ENCODE results near the gene CD6.

The CD6 gene

DNA sequence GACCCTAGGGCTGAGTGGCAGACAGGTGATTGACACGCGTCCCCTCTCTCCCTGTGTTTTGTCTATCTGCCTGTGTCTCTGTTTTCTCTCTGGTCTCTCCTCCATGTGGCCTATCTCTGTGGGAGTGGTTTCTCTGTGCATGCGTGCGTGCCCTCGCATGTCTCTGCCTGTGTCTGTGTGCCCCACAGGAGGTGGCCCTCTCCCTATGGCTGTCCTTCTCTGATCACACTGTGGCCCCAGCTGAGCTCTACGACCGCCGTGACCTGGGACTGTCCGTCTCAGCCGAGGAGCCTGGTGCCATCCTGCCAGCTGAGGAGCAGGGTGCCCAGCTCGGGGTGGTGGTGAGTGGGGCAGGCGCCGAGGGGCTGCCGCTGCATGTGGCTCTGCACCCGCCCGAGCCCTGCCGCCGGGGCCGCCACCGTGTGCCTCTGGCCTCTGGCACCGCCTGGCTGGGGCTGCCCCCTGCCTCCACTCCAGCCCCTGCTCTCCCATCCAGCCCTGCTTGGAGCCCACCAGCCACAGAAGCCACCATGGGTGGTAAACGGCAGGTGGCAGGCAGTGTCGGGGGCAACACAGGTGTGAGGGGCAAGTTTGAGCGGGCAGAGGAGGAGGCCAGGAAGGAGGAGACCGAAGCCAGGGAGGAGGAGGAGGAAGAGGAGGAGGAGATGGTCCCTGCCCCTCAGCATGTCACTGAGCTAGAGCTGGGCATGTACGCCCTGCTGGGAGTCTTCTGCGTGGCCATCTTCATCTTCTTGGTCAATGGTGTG is 35.6 kb upstream of the CD6 start:
- DNase-seq (ENCODE audit: low spot score) (no peak), FAIRE-seq (no peak)

GRCh38 chr11:60936467-60937143 is 34.9 kb upstream of the CD6 start:
- DNase-seq (ENCODE audit: low spot score) (no peak), FAIRE-seq (no peak)

DNA sequence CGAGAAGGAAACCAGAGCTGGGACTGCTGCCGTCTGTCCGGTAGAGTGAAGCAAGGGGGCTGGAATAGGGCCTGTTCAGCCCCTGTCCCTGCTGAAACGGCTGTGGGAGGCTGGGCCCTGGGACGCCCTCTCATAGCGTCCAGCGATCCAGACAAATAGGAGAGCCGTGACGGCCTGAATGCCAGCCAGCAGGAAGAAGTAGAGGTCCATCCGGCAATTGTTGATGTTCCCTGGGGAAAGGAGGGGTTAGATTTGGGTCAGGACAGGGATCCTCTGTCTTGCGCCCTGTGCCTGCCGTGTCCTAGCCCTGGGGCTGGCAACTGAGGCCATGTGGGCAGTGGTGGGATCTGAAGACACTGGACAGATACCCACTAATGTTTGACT is 34.3 kb upstream of the CD6 start:
- FAIRE-seq (no peak), DNase-seq (ENCODE audit: low spot score) (no peak)

- FAIRE-seq (no peak), DNase-seq (ENCODE audit: low spot score) (no peak)
Observed at GRCh38 chr11:60937811-60938210, 33.7 kb upstream of the CD6 start.

- DNase-seq (ENCODE audit: low spot score) (no peak), FAIRE-seq (no peak)
Observed at GRCh38 chr11:60938500-60938899, 33.0 kb upstream of the CD6 start.

DNA sequence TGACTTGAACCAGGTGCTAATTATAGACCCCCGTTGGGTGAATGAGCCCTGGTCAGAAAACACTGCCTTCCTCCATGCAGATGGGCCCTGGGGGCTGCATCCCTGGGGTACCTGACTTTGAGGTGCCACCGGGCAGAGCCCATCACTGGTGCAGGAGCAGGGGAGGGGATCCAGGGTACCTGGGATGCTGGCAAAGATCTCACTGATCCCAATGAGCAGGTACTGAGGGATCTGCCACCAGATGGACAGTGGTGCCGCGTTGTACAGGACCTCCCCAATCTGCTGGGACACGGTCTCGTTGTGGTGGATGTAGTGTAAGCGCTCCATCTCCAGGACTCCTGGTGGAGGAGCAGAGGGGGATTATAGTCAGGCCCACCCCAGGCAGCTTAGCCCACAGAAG is 32.2 kb upstream of the CD6 start:
- FAIRE-seq (no peak), DNase-seq (ENCODE audit: low spot score) (no peak)

- FAIRE-seq (no peak), DNase-seq (ENCODE audit: low spot score) (no peak)
Observed at GRCh38 chr11:60939855-60940254, 31.6 kb upstream of the CD6 start.

GRCh38 chr11:60941371-60942119 is 29.9 kb upstream of the CD6 start:
- no peak for FAIRE-seq
- no peak for DNase-seq (ENCODE audit: low spot score)

- FAIRE-seq (no peak), DNase-seq (ENCODE audit: low spot score) (no peak)
Observed at GRCh38 chr11:60942219-60942618, 29.3 kb upstream of the CD6 start.

- FAIRE-seq (no peak), DNase-seq (ENCODE audit: low spot score) (no peak)
Observed at GRCh38 chr11:60942970-60943565, 28.4 kb upstream of the CD6 start.

GRCh38 chr11:60944490-60945294 is 26.8 kb upstream of the CD6 start:
- FAIRE-seq (no peak), DNase-seq (ENCODE audit: low spot score) (no peak)

DNA sequence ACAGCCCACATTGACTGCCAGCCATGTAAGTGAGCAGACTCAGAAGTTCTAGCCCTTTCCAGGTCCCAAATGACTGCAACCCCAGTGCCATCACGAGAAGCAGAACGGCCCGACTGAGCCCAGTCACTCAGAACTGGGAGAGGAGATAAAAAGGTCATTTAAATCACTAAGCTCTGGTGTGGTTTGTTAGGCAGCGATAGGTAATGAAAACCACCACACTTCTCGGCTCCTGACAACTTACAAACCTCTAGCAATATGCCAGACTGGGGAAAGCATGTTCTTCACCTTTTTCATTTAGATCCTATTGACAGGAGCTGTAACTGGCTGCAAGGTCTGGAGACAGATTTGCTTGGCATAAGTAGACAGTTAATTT is 26.2 kb upstream of the CD6 start:
- no peak for FAIRE-seq
- no peak for DNase-seq (ENCODE audit: low spot score)

- DNase-seq (ENCODE audit: low spot score) (no peak), FAIRE-seq (no peak)
Observed at GRCh38 chr11:60946601-60947264, 24.7 kb upstream of the CD6 start.

- FAIRE-seq: no peak
Observed at GRCh38 chr11:60947700-60948099, 23.8 kb upstream of the CD6 start.

GRCh38 chr11:60948250-60948649 is 23.2 kb upstream of the CD6 start:
- FAIRE-seq (no peak), DNase-seq (ENCODE audit: low spot score) (no peak)

More at GRCh38 chr11:60947700-60948099, 23.8 kb upstream of the CD6 start:
- no peak for DNase-seq (ENCODE audit: low spot score)

DNA sequence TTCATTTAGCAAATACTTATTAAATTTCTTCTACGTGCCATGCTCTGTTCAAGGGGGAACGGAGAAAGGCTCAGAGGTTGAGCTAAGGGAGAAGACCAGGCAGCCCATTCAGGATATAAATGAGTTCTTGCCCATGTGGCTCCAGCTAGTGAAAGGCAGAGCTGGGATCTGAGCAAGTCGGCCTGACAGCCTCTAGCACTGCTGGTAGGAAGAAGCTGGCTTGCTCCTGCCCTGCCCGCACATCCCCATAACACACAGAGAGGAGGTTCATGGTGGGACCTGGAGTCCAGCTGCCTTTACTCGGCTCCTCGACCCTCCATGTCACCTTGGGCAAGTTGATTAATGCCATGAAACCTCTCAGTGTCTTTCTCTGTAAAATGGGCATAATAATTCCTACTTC is 21.5 kb upstream of the CD6 start:
- no peak for DNase-seq (ENCODE audit: low spot score)
- no peak for FAIRE-seq

DNA sequence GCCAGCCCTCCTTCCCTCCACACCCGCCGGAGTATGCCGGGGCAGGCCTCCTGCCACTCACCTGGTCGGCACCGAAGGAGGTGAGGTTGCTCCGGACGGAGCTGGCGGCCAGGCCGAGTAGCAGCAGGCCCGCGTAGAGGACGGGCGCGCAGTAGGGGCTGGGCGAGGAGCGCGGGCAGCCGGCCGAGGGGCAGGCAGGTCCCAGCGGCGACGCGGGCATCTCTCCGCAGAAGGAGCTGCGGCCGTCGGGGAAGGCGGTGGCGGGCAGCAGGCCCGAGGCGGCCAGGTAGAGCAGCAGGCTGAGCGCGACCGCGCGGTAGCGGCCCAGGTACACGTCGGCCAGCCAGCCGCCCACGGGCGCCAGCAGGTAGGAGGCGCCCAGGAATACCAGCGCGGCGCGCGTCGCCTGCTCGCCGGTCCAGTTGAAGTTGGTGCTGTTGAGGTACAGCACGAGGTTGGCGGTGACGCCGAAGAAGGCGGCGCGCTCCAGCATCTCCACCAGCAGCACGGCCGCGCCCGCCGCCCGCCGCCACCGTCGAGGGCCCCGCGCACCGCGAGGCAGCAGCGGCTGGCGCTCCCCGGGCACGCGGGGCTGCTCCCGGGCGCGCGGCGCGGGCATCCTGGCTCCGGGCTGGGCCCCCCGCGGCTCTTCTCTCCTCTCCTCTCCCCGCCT is 20.4 kb upstream of the CD6 start:
- FAIRE-seq: no peak
- no peak for DNase-seq (ENCODE audit: low spot score)

DNA sequence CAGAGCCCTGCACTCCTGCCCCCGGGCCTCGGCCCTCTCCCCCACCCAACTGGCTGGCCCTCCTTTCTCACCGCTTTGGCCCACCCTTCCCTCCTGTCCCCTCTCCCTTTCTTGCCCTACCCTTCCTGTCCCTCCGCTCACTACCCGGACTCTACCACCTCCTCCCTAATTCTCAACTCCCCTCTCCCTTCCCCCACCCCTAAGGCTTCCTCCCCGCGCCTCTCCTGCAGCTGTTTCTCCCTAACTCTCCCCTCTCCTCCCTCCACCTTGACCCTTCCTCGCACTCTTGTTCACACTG is 19.9 kb upstream of the CD6 start:
- FAIRE-seq (no peak), DNase-seq (ENCODE audit: low spot score) (no peak)

DNA sequence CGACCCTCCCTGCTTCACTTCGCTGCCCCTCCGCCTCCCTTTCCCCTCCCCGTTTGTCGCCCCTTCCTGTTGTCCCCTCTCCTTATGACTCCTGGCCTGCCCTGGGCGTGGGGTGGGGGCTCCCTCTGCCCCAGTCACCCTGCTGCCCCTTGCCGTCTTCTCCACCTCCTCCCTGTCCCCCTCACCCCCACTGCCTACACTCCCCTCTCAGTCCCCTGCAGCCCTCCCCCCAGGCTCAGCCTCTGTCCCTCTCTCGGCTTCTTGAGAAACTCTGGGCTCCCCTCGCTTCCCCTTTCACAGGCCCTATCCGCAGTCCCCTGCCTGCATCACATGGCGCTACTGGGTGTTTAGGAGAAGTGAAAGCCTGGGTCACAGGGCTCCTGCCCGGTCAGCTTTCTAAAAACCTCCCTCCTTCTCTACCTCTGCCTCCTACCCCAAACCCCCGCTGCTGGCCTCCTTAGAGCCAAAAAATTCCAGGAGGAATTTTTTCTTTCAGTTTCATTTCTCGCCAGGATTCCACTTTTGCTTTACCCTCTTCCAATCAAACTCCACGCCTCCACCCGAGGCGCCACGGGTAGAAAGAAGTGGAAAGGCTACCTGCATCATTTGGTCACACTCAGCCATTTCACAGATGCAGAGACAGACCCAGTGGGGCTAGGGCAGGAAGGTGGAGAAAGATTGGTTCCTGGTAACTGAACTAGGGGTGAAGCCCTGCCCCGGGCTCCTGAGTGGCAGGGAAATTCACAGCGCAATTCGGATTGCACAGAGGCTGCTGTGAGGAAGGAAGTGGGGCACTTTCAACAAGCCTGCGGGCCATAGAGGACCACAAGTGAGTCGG is 19.4 kb upstream of the CD6 start, which contains the start of gene SLC15A3:
Gene SLC15A3, minus strand, starts transcription at position 273 of the 838 bp plus-strand sequence. CDS start 625 bp downstream, outside the sequence.
- DNase-seq (ENCODE audit: low spot score): peak; percentile 37
- FAIRE-seq: no peak
